H1 (cell line): ENCODE results near the gene TSPEAR. TPM values are rescaled to one million over a fixed set of nuclear protein-coding genes. Genes with fewer than 3 reads are reported as not detected.

Experiments
- CTCF ChIA-PET: fragments of 300-600 bp; sonication (Branson Sonifier 250); formaldehyde crosslinking; loops from one replicate; lab custom pipeline; 2021; ENCODE audit not compliant: partially characterized antibody; lab: Charles Lee
- POLR2A ChIA-PET: fragments of 300-600 bp; sonication (Branson Sonifier 250); formaldehyde crosslinking; loops from one replicate; lab custom pipeline; 2021; ENCODE audit warnings: inconsistent platforms; ENCODE audit not compliant: partially characterized antibody; lab: Charles Lee
- DNase-seq, 2 experiments: peaks; one replicate each; pipeline versions ENCODE4 v3.0.0 to v3.0.0-alpha.2; 2010 to 2022; ENCODE audit warnings: low spot score in 2 of 2, low read depth in 1 of 2, mixed read lengths in 1 of 2
- FAIRE-seq: peaks from 2 replicates; lab custom pipeline; 2011; peaks lifted over from hg19 to GRCh38; lab: Jason Lieb, UNC
- H2AFZ ChIP-seq: 2 replicates; pipeline ENCODE4 v1.8.1; 2012; ENCODE audit warnings: low read length, inconsistent platforms
- H2AK5ac ChIP-seq: 2 replicates; pipeline ENCODE4 v1.6.1; 2013; ENCODE audit warnings: low read depth, low read length
- H2BK120ac ChIP-seq: replicated peaks from 2 replicates; pipeline ENCODE3; 2013; ENCODE audit warnings: low read depth, low read length, inconsistent platforms
- H2BK12ac ChIP-seq: 2 replicates; pipeline ENCODE4 v1.6.1; 2013; ENCODE audit warnings: low read depth, low read length
- H2BK15ac ChIP-seq: 2 replicates; pipeline ENCODE4 v1.6.1; 2013; ENCODE audit warnings: low read length
- H2BK20ac ChIP-seq: 2 replicates; pipeline ENCODE4 v1.6.1; 2013; ENCODE audit warnings: low read length
- H2BK5ac ChIP-seq: 2 replicates; pipeline ENCODE4 v1.6.1; 2013; ENCODE audit warnings: low read depth, low read length
- H3K14ac ChIP-seq: 2 replicates; pipeline ENCODE4 v1.6.1; 2013; ENCODE audit warnings: inconsistent platforms; ENCODE audit not compliant: insufficient read length
- H3K18ac ChIP-seq: 2 replicates; pipeline ENCODE4 v1.6.1; 2013; ENCODE audit warnings: low read length; ENCODE audit errors: extremely low read depth
- H3K23ac ChIP-seq: 2 replicates; pipeline ENCODE4 v1.6.1; 2013; ENCODE audit warnings: inconsistent platforms; ENCODE audit not compliant: insufficient read length
- H3K23me2 ChIP-seq: 2 replicates; pipeline ENCODE4 v1.6.1; 2013; ENCODE audit warnings: low read depth, low read length
- H3K27ac ChIP-seq: 2 replicates; pipeline ENCODE4 v1.6.1; 2011; ENCODE audit warnings: low read depth, low read length, inconsistent platforms
- H3K27me3 ChIP-seq, 4 experiments: replicated peaks in 1 of 4; 1 replicate in 1 of 4; 2 replicates in 3 of 4; pipeline versions ENCODE4 v1.6.1 to v1.8.1; 2011 to 2013; ENCODE audit warnings: low read length in 3 of 4, mild to moderate bottlenecking in 3 of 4, inconsistent platforms in 2 of 4, mixed read lengths in 2 of 4, moderate library complexity in 1 of 4; ENCODE audit not compliant: control insufficient read depth in 3 of 4, insufficient read depth in 3 of 4; ENCODE audit errors: extremely low read depth in 1 of 4
- H3K36me3 ChIP-seq, 4 experiments: 2 replicates each; pipeline versions ENCODE4 v1.6.1 to v1.8.1; 2011 to 2013; ENCODE audit warnings: mild to moderate bottlenecking in 4 of 4, low read length in 3 of 4, moderate library complexity in 2 of 4, control low read depth in 1 of 4, inconsistent platforms in 1 of 4; ENCODE audit not compliant: insufficient read depth in 4 of 4, control insufficient read depth in 2 of 4
- H3K4ac ChIP-seq: replicated peaks from 2 replicates; pipeline ENCODE3; 2013; ENCODE audit warnings: low read length, low read depth, mixed read lengths, inconsistent platforms; ENCODE audit not compliant: insufficient read length
- H3K4me1 ChIP-seq, 4 experiments: replicated peaks in 1 of 4; 1 replicate in 1 of 4; 2 replicates in 3 of 4; pipeline versions ENCODE4 v1.6.1 to v1.8.1; 2011 to 2013; ENCODE audit warnings: low read length in 3 of 4, inconsistent platforms in 2 of 4, mixed read lengths in 1 of 4; ENCODE audit not compliant: insufficient read depth in 4 of 4, control insufficient read depth in 3 of 4
- H3K4me2 ChIP-seq, 2 experiments: 2 replicates each; pipeline versions ENCODE4 v1.6.1 to v1.8.1; 2011 to 2013; ENCODE audit warnings: low read depth in 2 of 2, low read length in 2 of 2, control low read depth in 1 of 2, inconsistent platforms in 1 of 2, mild to moderate bottlenecking in 1 of 2; ENCODE audit not compliant: insufficient read depth in 1 of 2
- H3K4me3 ChIP-seq, 4 experiments: fragments of 200-600, 300-600 bp in 1 of 4; sonication (generic), shearing (Covaris generic), sonication (Bioruptor Twin) in 1 of 4; 2 replicates each; pipeline versions ENCODE4 v1.5.1 to v1.8.1; 2011 to 2016; ENCODE audit warnings: low read length in 4 of 4, low read depth in 3 of 4, control low read depth in 2 of 4, inconsistent platforms in 2 of 4, mild to moderate bottlenecking in 2 of 4, mixed read lengths in 1 of 4, moderate library complexity in 1 of 4; ENCODE audit not compliant: insufficient read depth in 2 of 4; ENCODE audit errors: extremely low read depth in 1 of 4
- H3K56ac ChIP-seq: replicated peaks from 2 replicates; pipeline ENCODE3; 2013; ENCODE audit warnings: low read depth, mild to moderate bottlenecking, mixed read lengths, low read length, inconsistent platforms; ENCODE audit not compliant: insufficient read length
- H3K79me1 ChIP-seq: 2 replicates; pipeline ENCODE4 v1.6.1; 2013; ENCODE audit warnings: low read depth, low read length, control low read depth
- H3K79me2 ChIP-seq, 2 experiments: 2 replicates each; pipeline versions ENCODE4 v1.6.1 to v1.8.1; 2012 to 2013; ENCODE audit warnings: low read length in 2 of 2, mild to moderate bottlenecking in 2 of 2, inconsistent platforms in 1 of 2; ENCODE audit not compliant: insufficient read depth in 2 of 2, control insufficient read depth in 1 of 2
- H3K9ac ChIP-seq, 4 experiments: replicated peaks in 1 of 4; 1 replicate in 1 of 4; 2 replicates in 3 of 4; pipeline versions ENCODE4 v1.6.1 to v1.8.1; 2011 to 2013; ENCODE audit warnings: low read depth in 3 of 4, low read length in 3 of 4, control low read depth in 2 of 4, mild to moderate bottlenecking in 2 of 4, moderate library complexity in 2 of 4, inconsistent platforms in 1 of 4; ENCODE audit errors: extremely low read depth in 1 of 4
- H3K9me3 ChIP-seq, 2 experiments: 2 replicates each; pipeline versions ENCODE4 v1.6.1 to v1.8.1; 2012 to 2013; ENCODE audit warnings: mild to moderate bottlenecking in 2 of 2, moderate library complexity in 2 of 2, control low read depth in 1 of 2, inconsistent platforms in 1 of 2, low read depth in 1 of 2, low read length in 1 of 2, mixed read lengths in 1 of 2; ENCODE audit not compliant: insufficient read depth in 2 of 2
- H4K20me1 ChIP-seq, 2 experiments: replicated peaks in 1 of 2; 2 replicates each; pipeline versions ENCODE3 to v1.8.1; 2011 to 2013; ENCODE audit warnings: inconsistent platforms in 2 of 2, low read length in 2 of 2, mild to moderate bottlenecking in 1 of 2; ENCODE audit not compliant: insufficient read depth in 2 of 2, control insufficient read depth in 1 of 2
- H4K5ac ChIP-seq: 2 replicates; pipeline ENCODE4 v1.6.1; 2013; ENCODE audit warnings: low read length, low read depth, mixed read lengths, inconsistent platforms; ENCODE audit not compliant: insufficient read length
- H4K8ac ChIP-seq: 2 replicates; pipeline ENCODE4 v1.8.0; 2013; ENCODE audit warnings: mild to moderate bottlenecking, moderate library complexity, low read length, inconsistent platforms; ENCODE audit not compliant: insufficient read depth; ENCODE audit errors: extremely low read depth
- H4K91ac ChIP-seq: replicated peaks from 2 replicates; pipeline ENCODE3; 2013; ENCODE audit warnings: low read length, mixed read lengths, inconsistent platforms; ENCODE audit not compliant: insufficient read length
- CHD2 ChIP-seq: IDR thresholded peaks from 2 replicates; pipeline ENCODE4 v1.6.1; 2012; ENCODE audit warnings: low read length, improper control_type of control experiment
- CTCF ChIP-seq, 3 experiments: IDR thresholded peaks; 1 replicate in 2 of 3; 2 replicates in 1 of 3; pipeline versions ENCODE4 v1.5.1 to v1.6.1; 2011; ENCODE audit warnings: low read length in 3 of 3, mild to moderate bottlenecking in 3 of 3, inconsistent platforms in 2 of 3, low read depth in 1 of 3, moderate library complexity in 1 of 3; ENCODE audit not compliant: insufficient read depth in 1 of 3; ENCODE audit errors: control extremely low read depth in 1 of 3
- GTF2F1 ChIP-seq: IDR thresholded peaks from 2 replicates; pipeline ENCODE4 v1.6.1; 2012; ENCODE audit warnings: low read depth, low read length, improper control_type of control experiment, borderline replicate concordance
- NANOG ChIP-seq: IDR thresholded peaks from 2 replicates; pipeline ENCODE4 v1.6.1; 2011; ENCODE audit warnings: low read length, low read depth, mild to moderate bottlenecking, inconsistent platforms; ENCODE audit not compliant: insufficient read depth, poor library complexity, severe bottlenecking
- WGBS, 2 experiments: shearing (Covaris generic) in 1 of 2; methylation state at CpG; one replicate each; pipeline versions ENCODE4 v1.1.6 to v1.1.7; 2013 to 2015; ENCODE audit warnings: low lambda C conversion rate in 2 of 2, mixed read lengths in 2 of 2, inconsistent platforms in 1 of 2, low coverage in 1 of 2, missing lambda C conversion rate in 1 of 2; ENCODE audit not compliant: insufficient replicate concordance in 2 of 2, insufficient coverage in 1 of 2, insufficient read length in 1 of 2; ENCODE audit errors: extremely low coverage in 1 of 2, missing lambda C conversion rate in 1 of 2; 5-methylcytosine and 5-hydroxymethylcytosine counted together
- polyA plus RNA-seq, 7 experiments: library from polyadenylated mRNA; depleted of rRNA in 3 of 7; stranded (reverse) in 5 of 7; unstranded in 2 of 7; fragments of >200 nt in 5 of 7; fragments of 200-250 nt in 2 of 7; gene quantifications; 1 replicate in 5 of 7; 2 replicates in 1 of 7; 4 replicates in 1 of 7; pipeline versions ENCODE4 v1.2.1 to v1.2.3, GENCODE V29; 2011 to 2013; ENCODE audit warnings: missing spikeins in 2 of 7, mixed read lengths in 2 of 7
- total RNA-seq: library from RNA; stranded (reverse); fragmentation: NEBNext Ultra II Directional; extraction: Animal tissue kit (Norgen Biotek cat#: 25700); gene quantifications from 2 replicates; pipeline ENCODE4 v1.2.1, GENCODE V29; 2021

Gene TSPEAR
- total and polyA plus RNA-seq, 2 of the 8 experiments (the other 6 are each of a cell fraction or from before 2014, with no cell fraction given), result 0.58 to 0.89 TPM

GRCh38 chr21:44453120-44453519 lies 258.3 kb downstream of the TSPEAR start:
- Histone ChIP-seq H2AK5ac (no peak overlapping the region), H3K4me1 (peaks cover 0 to 5% (median 2%) of the 10 kb centered on the region in 4 experiments; a peak in 3 of 7 replicates), H3K23ac (no peak overlapping the region), H4K5ac (no peak overlapping the region), H3K36me3 (no peaks in the 10 kb centered on the region), H3K27ac (no peak overlapping the region), H2BK5ac (no peak overlapping the region), H2BK12ac (no peak overlapping the region), H3K9ac (no peak overlapping the region), H3K79me1 (no peaks in the 10 kb centered on the region), H4K8ac (no peak overlapping the region), H2AFZ (no peak overlapping the region), H3K23me2 (peaks cover 5% of the 10 kb centered on the region; the same call in 1 of the 2 replicates), H2BK20ac (no peak overlapping the region), H3K4ac (no peak overlapping the region), H3K18ac (no peak overlapping the region), H4K91ac (no peak overlapping the region), H3K9me3 (no peaks in the 10 kb centered on the region), H3K4me2 (no peak overlapping the region), H4K20me1 (peaks cover 0 to 3% of the 10 kb centered on the region in 2 experiments), H3K14ac (no peak overlapping the region), H3K56ac (no peak overlapping the region), H3K27me3 (peaks cover 0 to 11% (median 4%) of the 10 kb centered on the region in 4 experiments; a peak in 4 of 7 replicates), H2BK15ac (no peak overlapping the region), H2BK120ac (no peak overlapping the region), H3K79me2 (no peaks in the 10 kb centered on the region), H3K4me3 (no peak overlapping the region)
- TF ChIP-seq NANOG, result no peak
- TF ChIP-seq GTF2F1, result no peak
- no peak for TF ChIP-seq CTCF (IDR thresholded peaks at IDR 0.05; ENCODE audit: control extremely low read depth in 1 of 3, insufficient read depth in 1 of 3, low read depth in 1 of 3, low read length in 3 of 3)
- TF ChIP-seq CHD2, result no peak
- DNase-seq (no peak), FAIRE-seq (no peak)
- ChIA-PET CTCF (no interaction called here), POLR2A (no interaction called here)
- 85% methylated on average over 3 of the region's 3 CpGs; no CpG with 5 or more reads in 1 of the 2 experiments for WGBS, 2 experiments
